Measurements from ENCODE around the gene MYO5B. TPM values are rescaled to one million over a fixed set of nuclear protein-coding genes. Genes with fewer than 3 reads are reported as not detected.

MYO5B gene
- total RNA-seq, 1 experiment from 2014 or later: 25.9 TPM

DNA sequence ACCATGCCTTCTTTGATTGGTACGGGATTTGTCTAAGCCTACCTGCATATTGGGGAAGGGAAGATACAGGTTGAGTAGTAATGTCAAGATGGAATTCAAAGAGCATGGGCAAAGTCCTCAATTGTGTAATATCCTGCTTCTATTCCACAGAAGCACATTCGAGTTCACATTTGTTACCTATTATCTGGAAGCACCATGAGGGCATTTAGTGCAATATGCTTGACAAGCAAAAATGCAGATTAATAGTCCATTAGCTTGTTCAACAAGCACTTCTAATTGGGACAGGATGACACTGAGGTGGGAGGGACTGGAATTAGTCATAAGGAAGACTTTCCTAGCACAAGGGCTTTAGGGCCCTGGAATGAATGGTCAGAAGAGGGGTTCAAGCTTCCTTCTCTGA is 40.5 kb downstream of the MYO5B start:
- no peak for DNase-seq (ENCODE audit: unreplicated experiment)
- no peaks in the 10 kb centered on the region for H3K27me3 Mint-ChIP-seq (ENCODE audit: insufficient read depth, unreplicated experiment)
- TF ChIP-seq, protein P1, sequence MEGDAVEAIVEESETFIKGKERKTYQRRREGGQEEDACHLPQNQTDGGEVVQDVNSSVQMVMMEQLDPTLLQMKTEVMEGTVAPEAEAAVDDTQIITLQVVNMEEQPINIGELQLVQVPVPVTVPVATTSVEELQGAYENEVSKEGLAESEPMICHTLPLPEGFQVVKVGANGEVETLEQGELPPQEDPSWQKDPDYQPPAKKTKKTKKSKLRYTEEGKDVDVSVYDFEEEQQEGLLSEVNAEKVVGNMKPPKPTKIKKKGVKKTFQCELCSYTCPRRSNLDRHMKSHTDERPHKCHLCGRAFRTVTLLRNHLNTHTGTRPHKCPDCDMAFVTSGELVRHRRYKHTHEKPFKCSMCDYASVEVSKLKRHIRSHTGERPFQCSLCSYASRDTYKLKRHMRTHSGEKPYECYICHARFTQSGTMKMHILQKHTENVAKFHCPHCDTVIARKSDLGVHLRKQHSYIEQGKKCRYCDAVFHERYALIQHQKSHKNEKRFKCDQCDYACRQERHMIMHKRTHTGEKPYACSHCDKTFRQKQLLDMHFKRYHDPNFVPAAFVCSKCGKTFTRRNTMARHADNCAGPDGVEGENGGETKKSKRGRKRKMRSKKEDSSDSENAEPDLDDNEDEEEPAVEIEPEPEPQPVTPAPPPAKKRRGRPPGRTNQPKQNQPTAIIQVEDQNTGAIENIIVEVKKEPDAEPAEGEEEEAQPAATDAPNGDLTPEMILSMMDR (IDR thresholded peaks at IDR 0.05; ENCODE audit: unreplicated experiment): no peak
- H3K4me1 Mint-ChIP-seq (ENCODE audit: insufficient read depth, unreplicated experiment): peaks cover 9% of the 10 kb centered on the region
- H3K4me3 Mint-ChIP-seq (ENCODE audit: unreplicated experiment): no peak overlapping the region
- intact Hi-C loops (cut with micrococcal nuclease): no loop called here
- H3K9me3 Mint-ChIP-seq (ENCODE audit: unreplicated experiment): no peaks in the 10 kb centered on the region
- H3K36me3 Mint-ChIP-seq (ENCODE audit: insufficient read depth, unreplicated experiment): no peaks in the 10 kb centered on the region
- no TSS peak for BruUV-seq (replicated peaks)
- ChIA-PET CTCF (interaction anchor here (0.6 to 1.2 kb wide), 2 partner anchors 14 to 296 kb away, joined by 3 read pairs; no protein-coding TSS in a partner anchor), POLR2A (interaction anchor here (0.7 kb wide), 1 partner anchor 21 kb away, joined by 6 read pairs; no protein-coding TSS in a partner anchor)
- H3K27ac Mint-ChIP-seq (ENCODE audit: low read depth, unreplicated experiment): no peak overlapping the region

DNA sequence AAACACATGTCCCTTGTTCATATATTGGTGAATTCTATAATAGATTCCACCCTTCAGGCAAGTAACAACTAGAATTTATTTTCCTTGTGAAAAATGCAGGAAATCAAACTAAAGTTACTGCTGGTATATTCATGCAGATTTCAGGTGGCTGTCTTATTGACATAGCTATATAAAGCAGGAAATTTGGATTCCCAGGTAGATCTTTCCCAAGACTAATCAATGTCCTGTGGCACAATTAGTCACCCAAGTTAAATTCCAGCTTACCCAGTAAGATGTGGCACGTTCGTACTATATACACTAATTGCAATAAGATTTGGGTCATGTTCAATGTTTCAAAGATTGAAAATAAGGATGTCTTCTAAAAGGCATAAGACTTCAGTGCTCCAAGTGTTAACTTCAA is 42.0 kb downstream of the MYO5B start:
- intact Hi-C loops (cut with micrococcal nuclease): no loop called here
- TF ChIP-seq, protein P1 (IDR thresholded peaks at IDR 0.05; ENCODE audit: unreplicated experiment): no peak
- CTCF ChIA-PET: no interaction called here
- Mint-ChIP-seq H3K9me3 (ENCODE audit: unreplicated experiment) (no peaks in the 10 kb centered on the region), H3K27me3 (ENCODE audit: insufficient read depth, unreplicated experiment) (no peaks in the 10 kb centered on the region), H3K4me1 (ENCODE audit: insufficient read depth, unreplicated experiment) (peaks cover 9% of the 10 kb centered on the region), H3K27ac (ENCODE audit: low read depth, unreplicated experiment) (no peak overlapping the region), H3K4me3 (ENCODE audit: unreplicated experiment) (no peak overlapping the region), H3K36me3 (ENCODE audit: insufficient read depth, unreplicated experiment) (no peaks in the 10 kb centered on the region)
- BruUV-seq (replicated peaks): no TSS peak
- POLR2A ChIA-PET: interaction anchor here (0.9 kb wide), 1 partner anchor 8 kb away, joined by 3 read pairs; no protein-coding TSS in a partner anchor
- no peak for DNase-seq (ENCODE audit: unreplicated experiment)

DNA sequence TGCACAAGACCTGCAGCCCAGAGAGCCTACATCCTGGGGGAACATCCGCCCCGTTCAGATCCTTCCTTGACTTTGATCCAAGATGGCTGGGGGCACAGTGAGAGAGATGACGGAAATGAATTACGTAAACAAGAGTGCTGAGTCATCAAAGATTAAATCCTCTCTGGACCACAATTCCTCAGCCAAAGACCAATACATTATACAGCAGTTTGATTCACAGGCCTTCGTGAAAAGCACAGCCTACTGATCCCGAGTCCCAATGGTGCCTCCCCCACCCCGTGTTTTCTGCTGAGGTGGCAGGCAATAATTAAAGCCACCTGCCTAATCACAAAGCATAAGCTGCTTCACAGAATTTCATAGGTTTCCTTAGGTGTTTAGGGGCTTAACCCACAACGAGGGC is 43.0 kb downstream of the MYO5B start:
- H3K36me3 Mint-ChIP-seq (ENCODE audit: insufficient read depth, unreplicated experiment): no peaks in the 10 kb centered on the region
- DNase-seq (ENCODE audit: unreplicated experiment): peak; percentile 85
- BruUV-seq (replicated peaks): no TSS peak
- no peaks in the 10 kb centered on the region for H3K27me3 Mint-ChIP-seq (ENCODE audit: insufficient read depth, unreplicated experiment)
- H3K4me3 Mint-ChIP-seq (ENCODE audit: unreplicated experiment): no peak overlapping the region
- no peaks in the 10 kb centered on the region for H3K9me3 Mint-ChIP-seq (ENCODE audit: unreplicated experiment)
- intact Hi-C loops (cut with micrococcal nuclease): no loop called here
- H3K27ac Mint-ChIP-seq (ENCODE audit: low read depth, unreplicated experiment): no peak overlapping the region
- TF ChIP-seq, protein P1 (IDR thresholded peaks at IDR 0.05; ENCODE audit: unreplicated experiment): no peak
- ChIA-PET POLR2A (interaction anchor here (0.8 to 0.9 kb wide), 3 partner anchors 9 to 45 kb away, joined by 3 read pairs; no protein-coding TSS in a partner anchor), CTCF (no interaction called here)
- peaks cover 9% of the 10 kb centered on the region for H3K4me1 Mint-ChIP-seq (ENCODE audit: insufficient read depth, unreplicated experiment)

DNA sequence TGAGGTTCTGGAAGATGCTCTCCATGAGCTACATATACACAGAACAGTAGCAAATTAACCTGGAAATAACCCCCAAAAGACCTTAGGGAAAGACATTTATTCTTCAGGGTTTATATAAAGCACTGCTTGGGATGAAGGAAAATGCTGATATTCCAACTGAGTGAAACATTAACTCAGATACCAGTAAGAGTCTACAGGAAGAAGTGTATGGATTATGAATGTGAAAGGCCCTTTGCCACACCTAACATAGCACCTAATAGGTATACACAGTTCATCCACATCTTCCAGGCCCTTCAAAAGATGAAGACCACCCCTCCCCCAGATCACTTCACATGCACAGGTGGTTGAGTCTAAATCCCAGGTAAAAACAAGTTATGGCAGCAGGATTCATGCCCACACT is 50.4 kb downstream of the MYO5B start:
- POLR2A ChIA-PET: no interaction called here
- no peak overlapping the region for H3K4me3 Mint-ChIP-seq (ENCODE audit: unreplicated experiment)
- intact Hi-C loops (cut with micrococcal nuclease): loop anchor here (5.0 kb wide), 1 partner anchor 48 kb away; no protein-coding TSS in a partner anchor
- CTCF ChIA-PET: interaction anchor here (0.7 to 1.1 kb wide), 2 partner anchors 18 to 47 kb away, joined by 3 read pairs; no protein-coding TSS in a partner anchor
- DNase-seq (ENCODE audit: unreplicated experiment): no peak
- BruUV-seq (replicated peaks): no TSS peak
- no peaks in the 10 kb centered on the region for H3K27me3 Mint-ChIP-seq (ENCODE audit: insufficient read depth, unreplicated experiment)
- H3K36me3 Mint-ChIP-seq (ENCODE audit: insufficient read depth, unreplicated experiment): no peaks in the 10 kb centered on the region
- TF ChIP-seq, protein P1 (IDR thresholded peaks at IDR 0.05; ENCODE audit: unreplicated experiment): no peak
- no peak overlapping the region for H3K27ac Mint-ChIP-seq (ENCODE audit: low read depth, unreplicated experiment)
- peaks cover 18% of the 10 kb centered on the region for H3K4me1 Mint-ChIP-seq (ENCODE audit: insufficient read depth, unreplicated experiment)
- no peaks in the 10 kb centered on the region for H3K9me3 Mint-ChIP-seq (ENCODE audit: unreplicated experiment)
